ENCODE results near the gene EPYC.

Gene EPYC, protein sequence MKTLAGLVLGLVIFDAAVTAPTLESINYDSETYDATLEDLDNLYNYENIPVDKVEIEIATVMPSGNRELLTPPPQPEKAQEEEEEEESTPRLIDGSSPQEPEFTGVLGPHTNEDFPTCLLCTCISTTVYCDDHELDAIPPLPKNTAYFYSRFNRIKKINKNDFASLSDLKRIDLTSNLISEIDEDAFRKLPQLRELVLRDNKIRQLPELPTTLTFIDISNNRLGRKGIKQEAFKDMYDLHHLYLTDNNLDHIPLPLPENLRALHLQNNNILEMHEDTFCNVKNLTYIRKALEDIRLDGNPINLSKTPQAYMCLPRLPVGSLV

DNA sequence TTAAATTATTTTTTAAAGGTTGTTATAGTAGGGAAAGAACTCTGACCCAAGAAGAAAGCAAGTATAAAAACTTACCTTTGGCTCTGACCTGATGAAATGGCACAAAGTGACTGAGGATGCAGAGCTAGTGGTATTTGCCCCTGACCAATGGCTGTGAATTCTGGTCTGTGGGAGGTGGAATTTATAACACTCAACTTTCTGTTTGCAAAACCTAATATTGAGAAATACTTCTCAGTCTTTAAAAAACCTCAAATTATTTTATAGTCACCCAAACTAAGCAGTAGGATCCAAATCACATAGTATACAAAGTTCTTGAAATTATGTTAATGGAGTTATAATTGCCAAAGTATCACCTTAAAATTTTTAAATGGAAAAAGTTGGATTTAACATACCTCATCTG lies at the start of gene EPYC:
EPYC (minus strand) TSS at position 101 of the 400 bp plus-strand sequence. CDS start 2,407 bp downstream, outside the sequence.
- no peak for DNase-seq
- in situ Hi-C loops (cut with HindIII; ENCODE audit: low pct_ligation_motif_present, low pct_unique_long_range_greater_than_20kb, low sequenced_read_pairs): loop anchor here (25.0 kb wide), 1 partner anchor 332 kb away; no protein-coding TSS in a partner anchor

DNA sequence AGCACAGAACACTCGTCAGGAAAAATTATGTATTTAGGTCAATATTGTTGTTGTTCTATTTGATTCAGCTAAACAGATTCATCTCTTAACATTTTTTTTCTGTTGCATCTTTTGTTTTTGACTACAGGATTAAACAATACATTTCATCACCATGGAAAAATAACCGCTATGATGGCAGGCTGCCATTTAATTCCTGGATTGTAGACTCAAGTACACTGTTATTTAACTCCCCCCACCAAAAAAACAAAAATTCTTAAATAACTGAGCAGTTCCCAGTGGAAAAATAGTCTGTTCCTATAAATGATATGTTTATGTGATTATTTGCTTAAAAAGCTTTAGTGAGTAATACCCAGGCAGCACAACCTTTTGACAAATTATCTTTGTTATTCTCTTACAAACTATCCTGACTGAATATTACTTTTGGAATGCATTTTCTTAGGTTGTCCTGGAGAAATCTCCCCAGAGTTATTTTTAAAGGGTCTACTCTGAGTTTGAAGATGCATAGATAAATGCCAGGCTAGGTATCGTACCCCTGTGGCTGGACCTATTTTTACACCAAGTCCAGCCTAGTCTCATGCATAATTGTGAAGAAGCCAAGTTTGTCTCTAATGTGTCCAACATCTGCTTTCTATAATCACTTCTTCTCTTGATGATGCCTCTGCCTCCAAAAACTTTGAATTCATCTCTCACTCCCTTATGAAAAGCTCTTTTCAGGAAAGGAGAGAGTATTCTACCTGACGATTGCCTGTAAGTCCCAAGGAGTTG lies 49.4 kb upstream of the EPYC start:
- in situ Hi-C loops (cut with HindIII; ENCODE audit: low pct_ligation_motif_present, low pct_unique_long_range_greater_than_20kb, low sequenced_read_pairs): no loop called here
- DNase-seq: no peak

DNA sequence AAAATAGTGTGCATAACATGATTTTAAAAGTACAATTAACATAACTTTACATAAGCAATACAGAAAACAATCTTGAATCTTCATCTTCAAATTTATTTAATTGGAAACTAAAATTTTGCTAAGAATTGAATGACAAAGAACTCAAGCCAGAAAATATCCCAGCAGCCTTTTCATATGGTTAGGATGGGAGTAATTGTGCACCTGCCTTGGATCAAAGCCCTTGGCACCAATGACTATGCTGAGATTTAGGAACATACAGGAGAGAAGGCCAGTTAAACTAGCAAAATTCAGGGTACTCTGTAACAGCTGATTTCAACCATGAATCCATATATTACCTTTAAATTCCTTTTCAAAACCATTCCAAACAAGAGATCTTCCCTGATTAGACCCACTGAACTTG lies 47.3 kb upstream of the EPYC start:
- in situ Hi-C loops (cut with HindIII; ENCODE audit: low pct_ligation_motif_present, low pct_unique_long_range_greater_than_20kb, low sequenced_read_pairs): no loop called here
- DNase-seq: no peak

DNA sequence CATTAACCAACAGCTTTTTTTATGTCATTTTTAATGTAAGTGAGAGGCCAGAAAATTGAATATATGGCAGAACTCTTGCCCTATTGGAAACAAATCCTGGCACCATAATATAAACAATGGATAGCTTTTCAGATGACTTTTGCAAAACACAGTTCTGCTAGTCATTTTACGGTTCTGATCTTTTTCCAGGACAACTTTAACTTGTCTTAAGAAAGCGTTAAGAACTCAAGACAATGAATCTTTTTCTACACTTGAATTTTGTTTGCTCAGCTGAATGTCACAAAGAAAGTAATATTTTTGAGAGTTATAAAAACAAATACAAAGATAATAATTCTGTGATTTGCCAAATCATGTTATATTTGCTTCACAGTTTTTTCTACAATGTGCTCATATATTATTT lies 39.8 kb upstream of the EPYC start:
- in situ Hi-C loops (cut with HindIII; ENCODE audit: low pct_ligation_motif_present, low pct_unique_long_range_greater_than_20kb, low sequenced_read_pairs): no loop called here
- no peak for DNase-seq

DNA sequence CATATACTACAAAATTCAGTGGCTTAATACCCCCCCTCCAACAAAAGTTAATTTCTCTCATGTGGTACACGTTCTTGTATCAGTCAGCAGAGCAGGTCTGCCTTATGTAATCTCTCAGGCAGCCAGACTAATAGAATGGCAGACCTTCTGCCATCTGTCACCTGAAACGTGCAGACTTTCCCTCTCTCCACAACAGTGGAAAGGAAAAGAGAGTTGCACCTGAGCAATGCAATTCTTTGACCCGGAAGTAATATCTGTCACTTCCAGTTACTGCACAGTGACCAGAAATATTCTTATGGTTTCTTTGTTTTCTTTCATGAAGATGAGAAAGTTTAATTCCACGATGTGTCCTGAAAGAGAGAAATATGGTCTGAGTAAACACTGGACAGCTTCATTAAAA lies 38.6 kb upstream of the EPYC start:
- DNase-seq: no peak
- in situ Hi-C loops (cut with HindIII; ENCODE audit: low pct_ligation_motif_present, low pct_unique_long_range_greater_than_20kb, low sequenced_read_pairs): no loop called here

DNA sequence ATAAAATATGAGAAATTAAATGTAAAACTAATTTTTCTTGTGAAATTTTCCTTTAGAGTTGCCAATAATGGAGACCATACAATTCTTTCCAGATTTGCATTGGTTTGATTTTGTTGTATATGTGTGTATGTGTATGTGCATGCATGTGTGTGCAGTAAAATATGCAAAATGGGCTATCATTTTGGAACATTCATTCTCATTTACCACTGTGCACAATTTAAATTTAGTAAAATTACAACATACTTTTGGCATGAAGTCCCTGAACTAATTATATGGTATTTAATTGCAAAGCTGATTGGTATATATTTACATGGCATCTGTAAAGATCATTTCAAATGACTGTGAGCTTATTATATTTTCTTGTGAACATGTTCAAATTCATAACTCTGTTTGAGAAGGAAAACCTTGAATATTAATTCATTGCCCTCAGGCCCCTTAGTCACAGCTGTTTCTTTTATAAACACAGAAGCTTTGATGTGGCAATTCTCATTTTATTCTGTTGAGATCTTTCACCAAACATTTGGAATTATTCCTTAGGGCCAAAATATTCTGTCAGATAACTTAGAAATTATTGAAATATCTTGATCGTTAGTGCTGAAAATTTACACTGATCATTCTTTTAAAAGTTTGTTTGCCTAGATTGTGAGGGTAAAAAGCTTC lies 35.5 kb upstream of the EPYC start:
- in situ Hi-C loops (cut with HindIII; ENCODE audit: low pct_ligation_motif_present, low pct_unique_long_range_greater_than_20kb, low sequenced_read_pairs): no loop called here
- no peak for DNase-seq

DNA sequence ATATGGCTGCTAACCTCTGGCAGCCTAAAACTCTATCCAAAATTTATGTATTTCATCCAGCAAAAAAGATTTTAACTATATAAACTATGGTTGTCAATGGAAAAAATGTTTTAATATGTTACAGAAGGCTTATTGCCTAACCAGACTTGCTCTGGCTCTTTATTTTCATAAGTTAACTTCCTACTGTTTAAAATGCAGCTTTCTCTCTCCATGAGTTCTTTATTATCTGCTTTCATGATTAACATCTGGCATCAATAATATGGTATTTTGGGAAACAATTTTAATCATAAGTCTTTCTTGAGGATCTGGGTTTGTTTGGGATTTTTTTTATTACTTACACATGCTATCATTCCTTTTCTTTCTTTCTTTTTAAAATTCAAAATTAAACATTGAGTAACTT lies 32.5 kb upstream of the EPYC start:
- no peak for DNase-seq
- in situ Hi-C loops (cut with HindIII; ENCODE audit: low pct_ligation_motif_present, low pct_unique_long_range_greater_than_20kb, low sequenced_read_pairs): no loop called here

DNA sequence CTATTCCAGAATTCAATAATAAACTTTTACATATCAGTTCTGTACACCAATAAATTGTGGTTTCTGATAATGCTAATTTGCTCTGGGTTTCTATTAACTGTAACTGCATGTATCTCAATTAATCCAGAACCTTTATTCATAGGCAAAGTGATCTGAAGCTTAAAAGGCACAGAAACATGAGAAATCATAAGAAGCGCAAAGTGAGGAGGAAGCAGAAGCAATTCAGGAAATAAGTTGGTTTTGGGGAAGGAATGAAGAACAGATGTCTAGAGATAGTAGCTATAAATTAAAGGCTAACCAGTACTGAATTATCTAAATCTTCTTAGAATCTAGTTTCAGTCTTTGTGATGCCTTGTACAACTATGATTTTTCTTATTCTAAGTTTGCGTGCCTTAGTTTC lies 28.5 kb upstream of the EPYC start:
- DNase-seq: no peak
- in situ Hi-C loops (cut with HindIII; ENCODE audit: low pct_ligation_motif_present, low pct_unique_long_range_greater_than_20kb, low sequenced_read_pairs): no loop called here

DNA sequence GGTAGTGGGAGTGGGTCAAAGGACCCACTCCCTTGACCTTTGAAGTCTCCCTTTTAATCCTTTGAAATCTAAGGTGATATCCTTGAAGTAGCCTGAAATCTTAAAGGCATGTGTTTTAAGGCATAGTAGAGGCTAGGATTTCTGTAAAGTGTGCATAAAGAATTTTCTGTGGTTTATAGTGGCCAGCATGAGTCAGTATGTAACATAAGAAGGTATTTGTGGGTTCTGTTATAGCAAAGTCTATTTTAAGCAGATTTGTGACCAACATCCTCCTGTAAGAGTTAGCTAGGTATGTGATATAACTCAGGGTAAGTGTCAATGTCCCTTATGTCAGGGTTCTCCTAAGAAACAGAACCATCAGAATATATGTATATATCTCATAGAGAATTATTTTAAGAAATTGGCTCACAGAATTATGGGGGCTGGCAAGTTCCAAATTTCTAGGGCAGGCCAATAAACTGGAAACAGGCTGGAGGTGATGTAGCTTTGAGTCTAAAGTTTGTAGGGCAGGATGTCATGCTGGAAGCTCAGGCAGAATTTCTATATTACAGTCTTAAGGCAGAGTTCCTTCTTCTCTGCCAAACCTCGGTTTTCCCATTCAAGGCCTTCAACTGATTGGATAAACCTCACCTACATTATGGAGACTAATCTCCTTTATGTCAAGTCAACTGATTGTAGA lies 18.7 kb upstream of the EPYC start:
- no peak for DNase-seq
- in situ Hi-C loops (cut with HindIII; ENCODE audit: low pct_ligation_motif_present, low pct_unique_long_range_greater_than_20kb, low sequenced_read_pairs): loop anchor here (25.0 kb wide), 1 partner anchor 314 kb away; no protein-coding TSS in a partner anchor

DNA sequence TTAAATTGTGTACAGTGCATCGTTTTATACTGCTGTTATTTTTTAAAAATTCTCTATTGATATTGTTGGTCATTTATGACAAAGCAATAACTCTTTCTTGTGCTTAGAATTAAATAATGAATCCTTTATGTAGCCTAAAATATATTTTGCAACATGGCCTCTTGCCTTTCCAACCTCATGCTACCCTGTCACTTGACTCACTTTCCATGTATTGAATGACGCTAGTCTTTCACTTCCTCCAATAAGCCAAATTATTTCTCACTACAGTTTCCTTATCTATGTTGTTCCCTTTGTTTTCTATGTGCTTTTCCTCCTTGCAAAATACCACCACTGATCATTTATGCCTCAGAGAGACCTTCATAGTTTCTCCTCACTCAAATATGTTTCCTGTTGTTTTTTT lies 16.3 kb upstream of the EPYC start:
- DNase-seq: no peak
- in situ Hi-C loops (cut with HindIII; ENCODE audit: low pct_ligation_motif_present, low pct_unique_long_range_greater_than_20kb, low sequenced_read_pairs): loop anchor here (25.0 kb wide), 1 partner anchor 316 kb away; no protein-coding TSS in a partner anchor

DNA sequence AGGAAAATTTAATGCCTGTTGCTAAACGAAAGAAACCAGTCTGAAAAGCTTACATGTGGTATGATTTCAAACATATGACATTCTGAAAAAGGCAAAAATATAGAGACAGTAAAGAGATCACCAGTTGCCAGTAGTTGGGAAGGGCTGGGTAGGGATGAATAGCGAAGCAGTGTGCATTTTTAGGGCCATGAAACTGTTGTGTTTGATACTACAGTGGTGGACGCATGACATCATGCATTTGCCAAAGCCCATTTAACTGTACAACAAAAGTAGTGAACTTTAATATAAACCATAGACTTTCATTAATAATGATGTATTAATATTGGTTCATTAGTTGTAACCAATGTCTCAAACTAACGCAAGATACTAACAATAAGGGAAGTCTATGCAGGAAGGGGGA lies 14.7 kb upstream of the EPYC start:
- no peak for DNase-seq
- in situ Hi-C loops (cut with HindIII; ENCODE audit: low pct_ligation_motif_present, low pct_unique_long_range_greater_than_20kb, low sequenced_read_pairs): loop anchor here (25.0 kb wide), 1 partner anchor 318 kb away; no protein-coding TSS in a partner anchor

DNA sequence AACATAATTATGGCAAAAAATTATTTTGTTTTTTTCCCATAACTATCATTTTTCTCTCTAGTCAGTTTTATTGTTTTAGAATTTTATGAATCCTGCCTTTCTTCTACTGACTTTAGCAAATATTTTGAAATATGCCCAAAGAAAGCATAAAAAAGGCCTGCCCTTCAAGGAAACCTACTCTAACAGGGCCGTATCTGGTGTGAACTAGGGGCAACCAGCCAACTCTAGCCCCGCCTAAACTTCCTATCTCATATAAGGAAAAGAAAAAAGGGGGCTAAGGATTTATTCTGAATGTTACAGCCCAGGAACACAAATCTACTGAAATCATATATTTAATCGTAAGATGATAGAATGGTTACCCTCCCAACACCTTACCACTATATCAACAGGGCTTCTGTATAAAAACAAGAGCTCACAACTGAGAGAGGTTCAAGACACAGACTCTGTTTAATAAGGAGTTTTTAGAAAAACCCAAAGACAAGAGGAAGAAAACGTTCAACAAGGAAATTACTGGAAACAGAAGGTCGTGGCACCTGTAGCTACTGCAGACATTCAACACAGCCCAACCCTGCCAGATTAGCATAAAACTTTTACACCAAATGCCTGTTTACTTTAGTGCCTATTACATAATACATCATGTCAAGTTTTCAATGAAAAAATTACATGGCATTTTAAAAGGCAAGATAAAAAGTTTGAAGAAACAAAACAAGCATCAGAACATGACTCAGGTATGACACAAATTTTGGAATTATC lies 12.9 kb upstream of the EPYC start:
- DNase-seq: no peak
- in situ Hi-C loops (cut with HindIII; ENCODE audit: low pct_ligation_motif_present, low pct_unique_long_range_greater_than_20kb, low sequenced_read_pairs): loop anchor here (25.0 kb wide), 1 partner anchor 320 kb away; no protein-coding TSS in a partner anchor

DNA sequence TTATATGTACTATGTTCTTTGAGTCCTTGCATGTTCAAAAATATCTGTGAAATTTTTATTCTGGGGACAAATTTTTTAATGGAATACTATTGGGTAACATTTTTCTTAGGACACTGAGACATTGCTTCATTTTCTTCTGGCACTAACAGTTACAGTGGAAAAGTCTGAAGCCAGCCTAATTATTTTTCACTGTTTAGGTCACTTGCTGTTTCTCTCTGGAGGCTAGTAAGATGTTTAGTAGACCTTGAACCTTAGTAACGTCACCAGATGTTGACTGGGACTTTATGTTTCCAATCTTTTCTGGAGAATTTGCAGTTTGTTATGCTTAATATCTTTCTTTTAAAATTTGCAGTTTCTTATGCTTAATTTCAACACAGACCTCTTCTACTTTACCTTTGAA lies 12.3 kb upstream of the EPYC start:
- in situ Hi-C loops (cut with HindIII; ENCODE audit: low pct_ligation_motif_present, low pct_unique_long_range_greater_than_20kb, low sequenced_read_pairs): loop anchor here (25.0 kb wide), 1 partner anchor 320 kb away; no protein-coding TSS in a partner anchor
- DNase-seq: no peak

DNA sequence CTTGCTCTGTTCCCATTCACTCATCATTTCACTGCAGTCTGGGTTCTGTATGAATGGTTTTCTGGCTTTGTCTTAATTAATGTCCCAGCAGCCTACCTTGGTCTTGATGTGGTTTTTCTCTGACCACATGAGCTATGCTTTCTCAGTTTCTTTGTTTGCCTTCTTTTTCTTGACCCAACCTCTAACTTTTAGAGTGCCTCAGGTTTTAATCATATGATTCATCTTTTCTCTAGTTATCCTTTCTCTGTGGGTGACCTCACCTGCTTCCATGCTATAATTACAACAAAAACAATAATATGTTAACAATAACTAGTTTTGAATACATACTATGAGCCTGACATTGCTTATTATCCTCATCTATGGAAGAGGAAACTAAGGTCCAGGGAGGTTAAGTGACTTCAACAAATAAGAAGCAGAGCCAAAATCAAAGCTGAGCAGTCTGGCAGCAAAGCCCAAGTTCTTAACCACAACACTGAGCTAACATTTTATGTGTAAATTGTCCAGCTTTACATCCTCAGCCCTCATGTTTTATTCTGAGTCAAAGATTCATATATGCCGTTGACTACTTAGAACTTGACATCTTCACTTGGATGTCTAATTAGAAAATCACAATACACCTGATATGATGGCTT lies 4.7 kb upstream of the EPYC start:
- DNase-seq: no peak
- in situ Hi-C loops (cut with HindIII; ENCODE audit: low pct_ligation_motif_present, low pct_unique_long_range_greater_than_20kb, low sequenced_read_pairs): loop anchor here (25.0 kb wide), 1 partner anchor 328 kb away; no protein-coding TSS in a partner anchor

DNA sequence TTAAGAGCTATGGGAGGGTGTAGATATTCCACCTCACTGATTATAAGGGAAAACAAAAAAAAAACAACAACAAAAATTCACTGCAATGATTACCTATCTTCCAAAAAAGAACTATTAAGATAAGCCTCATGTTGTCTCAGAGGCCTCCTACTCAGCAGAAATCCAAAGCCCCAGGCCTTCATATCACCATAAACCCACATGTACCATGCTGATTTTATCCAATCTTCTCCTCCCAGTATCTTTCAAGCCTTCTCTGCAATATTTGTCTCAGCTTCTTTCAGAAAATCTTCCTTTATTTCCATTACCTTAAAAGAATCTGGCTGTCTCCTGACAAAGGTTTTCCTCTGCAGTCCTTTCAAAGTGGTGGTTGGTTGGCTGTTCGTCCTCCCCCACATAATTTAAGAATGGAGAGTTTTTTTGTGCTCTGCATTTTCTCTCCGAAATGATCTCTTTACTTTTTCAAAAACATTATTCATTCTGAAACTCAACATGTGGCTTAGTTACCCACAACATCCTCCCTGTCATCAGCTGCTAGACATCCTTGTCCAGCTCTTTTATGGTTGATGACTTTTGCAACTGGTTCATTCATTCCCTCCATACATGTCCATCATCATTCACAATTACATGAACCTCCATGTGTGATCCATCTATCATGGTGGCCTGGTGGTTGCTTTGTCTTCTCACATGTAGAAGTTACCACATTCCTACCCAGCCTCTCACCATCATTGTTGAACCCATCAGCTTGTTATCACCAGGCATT lies 2.9 kb upstream of the EPYC start:
- DNase-seq: no peak
- in situ Hi-C loops (cut with HindIII; ENCODE audit: low pct_ligation_motif_present, low pct_unique_long_range_greater_than_20kb, low sequenced_read_pairs): loop anchor here (25.0 kb wide), 1 partner anchor 330 kb away; no protein-coding TSS in a partner anchor

DNA sequence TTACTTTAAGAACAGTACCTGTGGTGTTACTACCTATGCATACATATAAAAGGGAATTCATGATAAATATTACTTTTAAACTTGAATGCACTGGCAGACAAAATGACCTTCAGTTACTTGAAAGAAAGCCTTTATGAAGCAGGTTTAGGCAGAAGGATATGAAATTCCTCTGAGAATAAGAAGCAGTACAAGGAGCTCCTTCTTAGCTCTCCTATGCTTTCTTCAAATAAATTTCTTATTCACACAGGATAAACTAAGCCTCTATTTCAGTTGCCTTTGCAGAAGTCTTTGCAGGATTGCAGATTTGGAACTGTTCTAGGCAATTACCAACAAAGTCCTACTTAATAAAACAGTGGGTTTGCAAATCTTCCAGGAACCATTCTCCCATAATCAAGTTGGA lies 1.0 kb downstream of the EPYC start:
- in situ Hi-C loops (cut with HindIII; ENCODE audit: low pct_ligation_motif_present, low pct_unique_long_range_greater_than_20kb, low sequenced_read_pairs): loop anchor here (25.0 kb wide), 1 partner anchor 334 kb away; no protein-coding TSS in a partner anchor
- DNase-seq: no peak

DNA sequence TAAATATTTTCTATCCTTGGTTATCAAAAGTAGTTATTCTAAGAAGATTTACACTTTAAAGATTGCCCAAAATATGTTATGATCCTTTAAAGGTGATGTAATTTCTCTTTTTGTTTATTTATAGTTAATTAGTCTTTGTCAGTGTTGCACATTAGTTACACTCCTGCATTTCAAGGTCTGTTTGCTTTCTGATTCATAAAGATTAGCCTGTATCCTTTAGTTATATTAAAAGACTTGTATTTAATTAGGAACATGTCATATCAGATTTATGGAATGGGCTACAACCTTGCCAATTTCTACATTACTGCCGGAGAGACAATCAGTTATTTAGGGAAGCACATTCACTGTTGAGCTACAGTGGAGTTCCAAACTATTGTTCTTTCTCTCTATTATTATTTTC lies 3.5 kb downstream of the EPYC start:
- in situ Hi-C loops (cut with HindIII; ENCODE audit: low pct_ligation_motif_present, low pct_unique_long_range_greater_than_20kb, low sequenced_read_pairs): loop anchor here (25.0 kb wide), 1 partner anchor 336 kb away; no protein-coding TSS in a partner anchor
- DNase-seq: no peak

All from ACHN (cell line).